K562 (cell line): Measurements from ENCODE around the gene RASD2. TPM values are rescaled to one million over a fixed set of nuclear protein-coding genes. Genes with fewer than 3 reads are reported as not detected.

Source experiments
- ATAC-seq: fragments of 200-7000 bp; cut with Tn5 transposase; 3 replicates; pipeline ENCODE4 v1.9.1; 2020; ENCODE audit warnings: moderate library complexity
- BruUV-seq: library from RNA; stranded (reverse); fragments of 400-500 nt; replicated peaks from 2 replicates; lab custom pipeline; 2021; lab: Mats Ljungman, UMichigan
- CTCF ChIA-PET: fragments of 300-600 bp; formaldehyde crosslinking; extraction: SDS; loops from one replicate; lab custom pipeline; 2021; ENCODE audit warnings: low intra/inter-chr PET ratio; lab: Yijun Ruan, JAX
- POLR2A ChIA-PET: fragments of 300-600, 350-650 bp; sonication (Branson Sonifier 250); formaldehyde crosslinking; extraction: SDS; loops from one replicate; lab custom pipeline; 2021; ENCODE audit warnings: antibody characterized with exemption, inconsistent platforms; lab: Yijun Ruan, JAX
- DNase-seq, 4 experiments: peaks; one replicate each; pipeline versions ENCODE4 v3.0.0 to v3.0.0-alpha.2; 2011 to 2018; ENCODE audit warnings: low spot score in 3 of 4, mixed read lengths in 3 of 4; ENCODE audit errors: extremely low read depth in 1 of 4
- FAIRE-seq: peaks from 2 replicates; lab custom pipeline; 2011; peaks lifted over from hg19 to GRCh38; lab: Jason Lieb, UNC
- H2AFZ ChIP-seq: 2 replicates; pipeline ENCODE4 v1.6.0; 2011; ENCODE audit warnings: low read depth, low read length, control low read depth, inconsistent platforms
- H3K27ac ChIP-seq: fragments of 200-600 bp; 3 replicates; pipeline ENCODE4 v1.8.0; 2011; ENCODE audit warnings: low read depth, mild to moderate bottlenecking, control low read depth, inconsistent platforms, low read length, moderate library complexity, mixed read lengths; ENCODE audit errors: extremely low read depth
- H3K27me3 ChIP-seq, 2 experiments: fragments of 300-600 bp in 1 of 2; 2 replicates in 1 of 2; 3 replicates in 1 of 2; pipeline versions ENCODE4 v1.6.0 to v1.8.0; 2011; ENCODE audit warnings: inconsistent platforms in 2 of 2, low read length in 2 of 2, mild to moderate bottlenecking in 1 of 2, mixed read lengths in 1 of 2, moderate library complexity in 1 of 2; ENCODE audit not compliant: control insufficient read depth in 2 of 2, insufficient read depth in 2 of 2
- H3K36me3 ChIP-seq: fragments of 300-600 bp; 3 replicates; pipeline ENCODE4 v1.8.0; 2011; ENCODE audit warnings: mild to moderate bottlenecking, low read length, inconsistent platforms; ENCODE audit not compliant: control insufficient read depth, insufficient read depth
- H3K4me1 ChIP-seq, 2 experiments: fragments of 200-600 bp in 1 of 2; replicated peaks in 1 of 2; 2 replicates in 1 of 2; 3 replicates in 1 of 2; pipeline versions ENCODE4 v1.5.1 to v1.8.0; 2011; ENCODE audit warnings: inconsistent platforms in 2 of 2, low read length in 2 of 2, mild to moderate bottlenecking in 1 of 2, mixed read lengths in 1 of 2, moderate library complexity in 1 of 2; ENCODE audit not compliant: control insufficient read depth in 2 of 2, insufficient read depth in 2 of 2
- H3K4me2 ChIP-seq: 2 replicates; pipeline ENCODE4 v1.6.1; 2011; ENCODE audit warnings: low read length, control low read depth, inconsistent platforms, mixed read lengths; ENCODE audit not compliant: insufficient read depth
- H3K4me3 ChIP-seq: fragments of 200-600 bp; sonication (generic), shearing (Covaris generic); 2 replicates; pipeline ENCODE4 v1.5.1; 2016; ENCODE audit warnings: control low read depth, inconsistent platforms
- H3K79me2 ChIP-seq: fragments of 200-600 bp; 3 replicates; pipeline ENCODE4 v1.8.0; 2011; ENCODE audit warnings: low read length, inconsistent platforms; ENCODE audit not compliant: control insufficient read depth, insufficient read depth
- H3K9ac ChIP-seq, 2 experiments: 2 replicates each; pipeline versions ENCODE4 v1.6.0 to v1.6.1; 2011; ENCODE audit warnings: low read depth in 2 of 2, low read length in 2 of 2, control low read depth in 1 of 2, inconsistent platforms in 1 of 2, mild to moderate bottlenecking in 1 of 2, mixed read lengths in 1 of 2; ENCODE audit not compliant: insufficient read depth in 1 of 2
- H3K9me1 ChIP-seq: one replicate; pipeline ENCODE4 v1.6.0; 2011; ENCODE audit warnings: inconsistent platforms, mild to moderate bottlenecking, low read length, moderate library complexity; ENCODE audit not compliant: control insufficient read depth, insufficient read depth
- H3K9me3 ChIP-seq: replicated peaks from 2 replicates; pipeline ENCODE4 v1.5.1; 2011; ENCODE audit warnings: low read depth, low read length, inconsistent platforms; ENCODE audit not compliant: control insufficient read depth, insufficient read depth
- H4K20me1 ChIP-seq: replicated peaks from 2 replicates; pipeline ENCODE4 v1.6.1; 2011; ENCODE audit warnings: low read length, inconsistent platforms, mixed read lengths; ENCODE audit not compliant: control insufficient read depth, insufficient read depth
- HBP1 ChIP-seq: fragments of 450-650 bp; formaldehyde crosslinking; IDR thresholded peaks from 2 replicates; pipeline ENCODE4 v1.4.0; 2022; ENCODE audit warnings: missing genetic modification characterization
- RFX1 ChIP-seq: fragments of 450-650 bp; IDR thresholded peaks from 2 replicates; pipeline ENCODE4 v1.6.1; 2016; ENCODE audit warnings: mild to moderate bottlenecking, moderate library complexity
- TBP ChIP-seq: optimal IDR thresholded peaks from 2 replicates; pipeline ENCODE3; 2011; ENCODE audit warnings: low read depth, low read length, improper control_type of control experiment
- WGBS: fragments of 100-300 bp; shearing (Covaris generic); methylation state at CpG from one replicate; pipeline ENCODE4 v1.1.6; 2016; ENCODE audit warnings: low coverage, mixed read lengths; ENCODE audit not compliant: insufficient coverage; ENCODE audit errors: missing lambda C conversion rate; 5-methylcytosine and 5-hydroxymethylcytosine counted together
- in situ Hi-C: fragments of 300-500 bp; cut with MboI; formaldehyde crosslinking; loops from 4 replicates; pipeline ENCODE4 v1.15.0; 2018; ENCODE audit warnings: inconsistent platforms, mixed read lengths
- intact Hi-C: fragments of 100-400 bp; cut with micrococcal nuclease; formaldehyde crosslinking; loops from 2 replicates; pipeline ENCODE4 v1.14.2; 2022
- polyA plus RNA-seq, 8 experiments: library from polyadenylated mRNA; depleted of rRNA in 4 of 8; stranded (reverse) in 5 of 8; unstranded in 3 of 8; fragments of >200 nt; fragmentation: Nextera tagmentation in 2 of 8; fragmentation: Illumina TruSeq in 1 of 8; extraction: Ambion mirVana in 2 of 8; extraction: Trizol in 1 of 8; gene quantifications; 2 replicates each; pipeline versions ENCODE4 v1.2.1 to v1.2.3, GENCODE V29; 2011 to 2014; ENCODE audit warnings: inconsistent platforms in 1 of 8, missing spikeins in 1 of 8
- total RNA-seq, 7 experiments: library from RNA; depleted of rRNA in 6 of 7; stranded (reverse); fragments of >200 nt in 6 of 7; fragmentation: Illumina TruSeq in 2 of 7; extraction: Trizol in 2 of 7; gene quantifications; 2 replicates each; pipeline versions ENCODE4 v1.2.1 to v1.2.3, GENCODE V29; 2011 to 2021; ENCODE audit warnings: low replicate concordance in 1 of 7

RASD2 gene
- total and polyA plus RNA-seq, 9 of the 15 experiments (the other 6 are each of a cell fraction or from before 2014, with no cell fraction given) = 0.05 TPM; not detected in 8

GRCh38 chr22:35567351-35568141 is 26.9 kb downstream of the RASD2 start:
- Histone ChIP-seq H4K20me1 (no peaks in the 10 kb centered on the region), H3K27ac (no peak overlapping the region), H3K27me3 (peaks cover 14 to 62% of the 10 kb centered on the region in 2 experiments), H3K9me3 (no peaks in the 10 kb centered on the region), H3K4me3 (no peak overlapping the region), H3K9me1 (no peaks in the 10 kb centered on the region), H3K4me1 (no peaks in the 10 kb centered on the region), H3K9ac (no peak overlapping the region), H3K79me2 (no peaks in the 10 kb centered on the region), H3K36me3 (no peaks in the 10 kb centered on the region), H3K4me2 (no peak overlapping the region), H2AFZ (no peak overlapping the region)
- TF ChIP-seq HBP1 (CRISPR knock-in tag) (no peak), TBP (no peak), RFX1 (peak; percentile 38; the same call in 1 of the 2 replicates)
- ChIA-PET POLR2A (interaction anchor here (0.6 kb wide), 1 partner anchor 268 kb away, joined by 3 read pairs; the partner anchor contains the start of gene TOM1), CTCF (no interaction called here)
- no peak for FAIRE-seq
- BruUV-seq = no TSS peak
- no peak for DNase-seq
- ATAC-seq = no peak
- 2% methylated on average over 21 of the region's 23 CpGs for WGBS
- in situ Hi-C loops = no loop called here
- intact Hi-C loops = no loop called here
